ENCODE data around the gene ZNF335.

DNA sequence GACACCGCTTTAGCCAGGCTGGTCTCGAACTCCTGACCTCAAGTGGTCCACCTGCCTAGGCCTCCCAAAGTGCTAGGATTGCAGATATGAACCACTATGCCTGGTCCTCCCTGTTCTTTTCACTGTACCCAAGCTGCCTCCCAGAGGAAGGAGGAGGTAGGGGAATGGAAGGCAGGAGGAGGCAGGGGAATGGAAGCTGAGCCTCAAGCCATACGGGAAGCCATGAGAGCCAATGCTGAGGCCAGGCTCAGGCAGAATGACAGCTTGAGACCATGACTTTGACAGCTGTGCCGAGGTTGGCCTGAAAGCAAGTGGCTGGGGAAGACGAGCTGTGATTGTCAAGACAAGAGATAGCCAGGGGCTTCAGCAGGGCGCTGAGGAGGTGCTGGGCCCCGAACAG is 13.6 kb upstream of the ZNF335 start:
- TF ChIP-seq, protein P1, sequence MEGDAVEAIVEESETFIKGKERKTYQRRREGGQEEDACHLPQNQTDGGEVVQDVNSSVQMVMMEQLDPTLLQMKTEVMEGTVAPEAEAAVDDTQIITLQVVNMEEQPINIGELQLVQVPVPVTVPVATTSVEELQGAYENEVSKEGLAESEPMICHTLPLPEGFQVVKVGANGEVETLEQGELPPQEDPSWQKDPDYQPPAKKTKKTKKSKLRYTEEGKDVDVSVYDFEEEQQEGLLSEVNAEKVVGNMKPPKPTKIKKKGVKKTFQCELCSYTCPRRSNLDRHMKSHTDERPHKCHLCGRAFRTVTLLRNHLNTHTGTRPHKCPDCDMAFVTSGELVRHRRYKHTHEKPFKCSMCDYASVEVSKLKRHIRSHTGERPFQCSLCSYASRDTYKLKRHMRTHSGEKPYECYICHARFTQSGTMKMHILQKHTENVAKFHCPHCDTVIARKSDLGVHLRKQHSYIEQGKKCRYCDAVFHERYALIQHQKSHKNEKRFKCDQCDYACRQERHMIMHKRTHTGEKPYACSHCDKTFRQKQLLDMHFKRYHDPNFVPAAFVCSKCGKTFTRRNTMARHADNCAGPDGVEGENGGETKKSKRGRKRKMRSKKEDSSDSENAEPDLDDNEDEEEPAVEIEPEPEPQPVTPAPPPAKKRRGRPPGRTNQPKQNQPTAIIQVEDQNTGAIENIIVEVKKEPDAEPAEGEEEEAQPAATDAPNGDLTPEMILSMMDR (IDR thresholded peaks at IDR 0.05): no peak
- no peak for TF ChIP-seq POLR2A (IDR thresholded peaks at IDR 0.05)

Measured in Peyer's patch (tissue), 4 donors.